H1 (cell line): ENCODE measurements around the gene STRIT1. TPM values are rescaled to one million over a fixed set of nuclear protein-coding genes. Genes with fewer than 3 reads are reported as not detected.

Experiments used
- CHD7 ChIP-seq: fragments of 300-600 bp; sonication (generic); IDR thresholded peaks from 2 replicates; pipeline ENCODE4 v1.7.1; 2012; ENCODE audit warnings: low read length, moderate library complexity, mild to moderate bottlenecking, inconsistent platforms; ENCODE audit not compliant: insufficient replicate concordance
- EZH2 ChIP-seq: fragments of 200-600 bp; sonication (generic); IDR thresholded peaks from 2 replicates; pipeline ENCODE4 v1.7.1; 2012; ENCODE audit warnings: low read depth, mild to moderate bottlenecking, moderate library complexity, low read length, inconsistent platforms; ENCODE audit not compliant: severe bottlenecking
- KDM1A ChIP-seq: fragments of 200-600, 300-600 bp; sonication (generic); IDR thresholded peaks from 2 replicates; pipeline ENCODE4 v1.7.1; 2016; ENCODE audit warnings: mild to moderate bottlenecking, low read length, borderline replicate concordance
- POU5F1 ChIP-seq: IDR thresholded peaks from 2 replicates; pipeline ENCODE4 v1.6.1; 2011; ENCODE audit warnings: low read depth, mild to moderate bottlenecking, low read length, moderate library complexity
- SP2 ChIP-seq: IDR thresholded peaks from 2 replicates; pipeline ENCODE4 v1.6.1; 2012; ENCODE audit warnings: mild to moderate bottlenecking, low read length, inconsistent platforms
- TAF7 ChIP-seq: optimal IDR thresholded peaks from 2 replicates; pipeline ENCODE3; 2011; ENCODE audit warnings: low read depth, mild to moderate bottlenecking, inconsistent platforms, low read length, moderate library complexity, borderline replicate concordance
- polyA plus RNA-seq, 7 experiments: library from polyadenylated mRNA; depleted of rRNA in 3 of 7; stranded (reverse) in 5 of 7; unstranded in 2 of 7; fragments of >200 nt in 5 of 7; fragments of 200-250 nt in 2 of 7; gene quantifications; 1 replicate in 5 of 7; 2 replicates in 1 of 7; 4 replicates in 1 of 7; pipeline versions ENCODE4 v1.2.1 to v1.2.3, GENCODE V29; 2011 to 2013; ENCODE audit warnings: missing spikeins in 2 of 7, mixed read lengths in 2 of 7
- total RNA-seq: library from RNA; stranded (reverse); fragmentation: NEBNext Ultra II Directional; extraction: Animal tissue kit (Norgen Biotek cat#: 25700); gene quantifications from 2 replicates; pipeline ENCODE4 v1.2.1, GENCODE V29; 2021

The STRIT1 gene
- total and polyA plus RNA-seq, 2 of the 8 experiments (the other 6 are each of a cell fraction or from before 2014, with no cell fraction given): 0.15 to 0.47 TPM

- TF ChIP-seq CHD7 (no peak), KDM1A (no peak), SP2 (no peak), EZH2 (no peak), TAF7 (no peak), POU5F1 (no peak)
These were observed 32.8 kb upstream of the STRIT1 start (continued) for GRCh38 chr3:155326244-155326643.
